GM18868 (cell line): ENCODE results near the gene PMCH.
"Not testable (repeated sequence)": the region's sequence is repeated elsewhere in the genome, so short reads cannot be mapped to it uniquely, and the experiment has no call there.

Experiments used
- ATAC-seq: cut with Tn5 transposase; IDR thresholded peaks from one replicate; pipeline ENCODE4 v1.9.1; 2021; ENCODE audit warnings: mild to moderate bottlenecking, moderate library complexity; ENCODE audit not compliant: unreplicated experiment

PMCH gene

GRCh38 chr12:102147062-102147587 lies 50.5 kb downstream of the PMCH start:
- not testable (repeated sequence) for ATAC-seq
